Ovary (tissue), 3 donors: ENCODE results near the gene NREP.

Experiments used
- CTCF ChIP-seq, 3 donors: fragments of 450-650 bp in 2 of 3; fragments of 200-600 bp in 1 of 3; IDR thresholded peaks; one replicate each; pipeline versions ENCODE4 v1.5.1 to v1.8.0; 2016 to 2022; ENCODE audit warnings: antibody characterized with exemption in 3 of 3, mild to moderate bottlenecking in 1 of 3
- EP300 ChIP-seq: sonication (generic); formaldehyde crosslinking; IDR thresholded peaks from one replicate; pipeline ENCODE4 v1.6.1; 2017; ENCODE audit warnings: antibody characterized with exemption
- POLR2A ChIP-seq: fragments of 450-650 bp; IDR thresholded peaks from one replicate; pipeline ENCODE4 v1.6.1; 2017; ENCODE audit warnings: antibody characterized with exemption, mild to moderate bottlenecking, moderate library complexity
- donor health status: DM: no; HTN: no; CAD: no.

GRCh38 chr5:111739416-111739815 is 17.6 kb downstream of the NREP start:
- TF ChIP-seq CTCF (IDR thresholded peaks at IDR 0.05), result no peak
- TF ChIP-seq EP300, result no peak
- TF ChIP-seq POLR2A, result no peak
